Hepatic stellate cell (primary cell): Measurements from ENCODE around the gene ITSN1.
A peak's percentile ranks its signal among the peaks of the same experiment; 100 is the strongest.
"Not testable (repeated sequence)": the region's sequence is repeated elsewhere in the genome, so short reads cannot be mapped to it uniquely, and the experiment has no call there.

ENCODE experiments used
- DNase-seq: peaks from one replicate; pipeline ENCODE4 v3.0.0; 2011; ENCODE audit warnings: low spot score

ITSN1 gene

DNA sequence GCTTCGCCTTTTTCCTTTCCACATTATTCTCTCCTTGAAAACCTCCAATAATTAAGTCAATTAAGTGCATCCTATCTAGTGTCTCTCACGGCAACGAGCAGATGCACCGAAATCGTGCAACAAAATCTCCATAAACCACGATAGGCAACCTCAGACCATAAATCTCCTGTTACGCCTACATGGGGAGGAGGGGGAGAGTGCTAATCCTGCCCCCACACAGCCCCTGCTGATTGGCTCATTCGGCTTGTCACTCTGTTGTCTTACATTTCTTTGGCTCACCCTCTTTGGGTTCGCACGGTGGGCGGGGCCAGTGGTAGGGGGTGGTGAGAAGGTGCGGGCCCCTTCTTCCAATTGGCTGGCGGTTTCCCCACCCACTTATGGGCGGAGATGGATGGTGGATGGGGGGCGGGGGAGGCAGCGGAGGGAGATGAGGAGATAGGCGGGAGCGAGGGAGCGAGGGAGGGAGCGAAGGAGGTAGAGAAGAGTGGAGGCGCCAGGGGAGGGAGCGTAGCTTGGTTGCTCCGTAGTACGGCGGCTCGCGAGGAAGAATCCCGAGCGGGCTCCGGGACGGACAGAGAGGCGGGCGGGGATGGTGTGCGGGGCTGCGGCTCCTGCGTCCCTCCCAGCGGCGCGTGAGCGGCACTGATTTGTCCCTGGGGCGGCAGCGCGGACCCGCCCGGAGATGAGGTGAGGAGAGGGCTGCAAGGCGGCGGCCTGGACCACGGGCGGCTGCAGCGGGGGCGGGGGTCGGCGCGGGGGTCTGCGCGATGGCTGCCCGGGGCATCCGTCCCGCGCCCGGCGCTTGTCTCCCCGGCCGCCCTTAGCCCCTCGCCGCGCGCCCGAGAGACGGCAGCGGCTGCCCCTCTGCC lies at the start of gene ITSN1:
ITSN1 (plus strand) TSS at position 475 of the 869 bp plus-strand sequence. CDS start 76,328 bp downstream, outside the sequence.
- peak; percentile 96 for DNase-seq

DNA sequence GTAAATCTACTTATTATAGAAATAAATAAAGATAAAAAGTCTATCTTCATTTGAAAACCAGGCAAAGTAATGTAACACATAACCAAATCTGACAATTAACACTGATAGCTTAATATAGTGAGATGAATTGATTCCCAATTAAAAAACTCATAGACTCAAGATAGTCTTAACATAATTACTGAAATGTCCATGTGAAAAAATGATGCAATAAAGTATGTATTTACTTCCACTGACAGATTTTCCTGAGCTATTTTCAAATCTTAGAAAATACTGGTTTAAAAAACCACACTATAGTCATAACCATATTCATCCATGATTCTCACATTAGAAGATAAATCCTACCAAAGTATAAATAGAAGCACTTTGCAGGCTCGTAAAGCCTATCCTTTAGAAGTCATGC lies 44.2 kb upstream of the ITSN1 start:
- DNase-seq: no peak

DNA sequence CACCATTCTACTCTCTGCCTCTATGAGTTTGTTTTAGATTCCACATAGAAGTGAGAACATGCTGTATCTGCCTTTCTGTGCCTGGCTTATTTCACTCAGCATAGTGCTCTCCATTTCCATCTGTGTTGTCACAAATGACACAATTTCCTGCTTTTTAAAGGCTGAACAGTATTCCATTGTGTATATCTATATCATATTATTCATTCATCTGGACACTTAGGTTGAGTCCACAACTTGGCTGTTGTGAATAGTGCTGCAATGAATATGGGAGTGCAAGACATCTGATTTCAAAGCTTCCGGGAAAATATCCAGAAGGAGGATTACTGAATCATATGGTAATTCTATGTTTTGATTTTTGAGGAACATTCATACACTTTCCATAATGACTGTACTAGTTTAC lies 33.7 kb upstream of the ITSN1 start:
- DNase-seq: no peak

DNA sequence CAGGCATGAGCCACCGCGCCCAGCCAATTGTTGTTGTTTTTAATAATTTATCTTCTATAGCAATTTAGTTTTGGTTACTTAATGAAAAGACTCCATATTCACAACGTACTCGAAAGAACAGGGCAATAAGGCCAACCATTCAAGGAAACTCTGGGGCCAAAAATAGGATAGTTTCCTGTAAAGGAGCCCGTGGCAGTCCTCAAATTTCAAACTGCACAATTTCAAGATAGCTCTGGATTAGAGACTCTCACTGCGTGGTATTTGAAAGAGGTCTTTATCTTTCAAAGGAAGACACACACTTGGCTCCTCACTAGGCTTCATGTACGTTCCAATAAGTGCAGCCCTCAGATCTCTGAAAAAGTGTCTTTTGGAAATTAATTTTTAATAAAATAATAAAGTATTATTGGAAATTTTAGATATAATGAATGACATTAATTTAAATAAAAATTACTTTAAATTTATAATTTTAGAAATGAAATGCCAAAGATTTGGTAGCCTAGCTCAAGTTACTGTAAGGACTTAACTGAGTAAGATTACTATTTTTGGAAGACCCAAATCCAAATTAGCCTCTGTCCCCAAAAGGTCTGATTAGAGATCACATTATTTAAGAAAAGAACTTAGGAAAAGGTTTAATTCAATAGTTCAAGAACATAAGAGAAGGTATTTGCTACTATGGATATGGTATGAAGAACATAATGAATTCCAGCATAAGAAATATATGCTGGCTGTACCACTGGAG lies 31.1 kb upstream of the ITSN1 start:
- no peak for DNase-seq

DNA sequence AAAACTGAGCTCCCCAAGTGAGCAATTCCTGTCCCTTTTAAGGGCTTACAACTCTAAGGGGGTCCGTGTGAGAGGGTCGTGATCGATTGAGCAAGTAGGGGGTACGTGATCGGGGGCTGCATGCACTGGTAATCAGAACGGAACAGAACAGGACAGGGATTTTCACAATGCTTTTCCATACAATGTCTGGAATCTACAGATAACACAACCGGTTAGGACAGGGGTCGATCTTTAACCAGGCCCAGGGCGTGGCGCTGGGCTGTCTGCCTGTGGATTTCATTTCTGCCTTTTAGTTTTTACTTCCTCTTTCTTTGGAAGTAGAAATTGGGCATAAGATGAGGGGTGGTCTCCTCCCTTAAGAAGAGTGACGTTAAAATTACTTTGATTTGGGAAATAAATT lies 24.7 kb upstream of the ITSN1 start:
- not testable (repeated sequence) for DNase-seq

DNA sequence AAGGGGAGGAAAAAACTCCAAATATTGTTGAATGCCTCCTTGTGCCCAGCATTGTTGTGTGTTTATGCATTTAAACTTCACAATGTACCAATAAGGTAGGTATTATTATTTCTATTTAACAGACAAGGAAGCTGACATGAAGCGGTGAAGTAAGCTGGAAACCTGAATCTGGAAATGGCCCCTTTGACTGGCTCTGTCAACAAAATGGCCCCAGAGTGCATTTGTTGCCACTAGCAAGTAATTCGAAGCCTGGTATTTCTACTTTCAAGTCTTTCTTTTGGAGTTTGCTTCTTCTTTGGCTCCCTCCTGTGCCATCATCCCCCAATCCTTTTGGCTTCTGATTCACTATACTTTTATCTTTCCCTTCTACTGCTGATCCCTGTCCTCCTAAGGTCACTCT lies 23.9 kb upstream of the ITSN1 start:
- no peak for DNase-seq

DNA sequence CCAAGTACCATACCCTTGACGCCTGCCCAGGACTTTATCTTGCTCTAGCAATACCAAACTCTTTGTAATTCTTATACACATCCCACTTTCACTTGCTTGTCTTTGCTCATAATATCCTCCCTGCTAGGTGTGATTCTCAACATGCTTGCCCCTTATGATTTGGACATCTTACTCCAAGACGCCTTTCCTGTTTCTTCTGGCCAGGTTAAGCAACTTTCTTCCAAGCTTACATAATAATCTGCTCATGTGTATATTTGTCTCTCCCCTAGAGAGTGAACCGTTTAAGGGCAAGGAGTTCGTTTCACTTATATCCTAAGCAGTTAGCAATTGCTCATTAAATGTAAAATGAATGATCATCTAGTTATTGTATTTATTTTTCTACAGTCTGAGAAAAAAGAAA lies 22.6 kb upstream of the ITSN1 start:
- no peak for DNase-seq

DNA sequence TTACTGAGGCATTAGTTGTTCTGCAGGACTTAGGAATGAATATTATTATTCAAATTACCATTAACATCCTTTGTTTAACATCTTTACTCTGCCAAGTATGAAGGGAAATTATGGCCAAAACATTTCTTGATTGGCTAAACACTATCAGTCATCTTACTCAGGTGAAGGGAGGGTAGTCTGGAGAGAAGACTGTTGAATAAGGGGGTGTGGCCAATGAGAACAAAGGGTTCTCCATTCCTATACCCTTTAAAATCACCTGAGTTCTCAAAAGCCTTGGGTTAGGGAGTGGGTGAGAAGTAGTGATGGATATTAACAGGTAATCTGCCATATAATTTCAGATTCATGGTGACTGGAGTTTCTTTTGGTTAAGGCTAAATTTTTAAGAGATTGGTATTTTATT lies 20.0 kb upstream of the ITSN1 start:
- DNase-seq: no peak

DNA sequence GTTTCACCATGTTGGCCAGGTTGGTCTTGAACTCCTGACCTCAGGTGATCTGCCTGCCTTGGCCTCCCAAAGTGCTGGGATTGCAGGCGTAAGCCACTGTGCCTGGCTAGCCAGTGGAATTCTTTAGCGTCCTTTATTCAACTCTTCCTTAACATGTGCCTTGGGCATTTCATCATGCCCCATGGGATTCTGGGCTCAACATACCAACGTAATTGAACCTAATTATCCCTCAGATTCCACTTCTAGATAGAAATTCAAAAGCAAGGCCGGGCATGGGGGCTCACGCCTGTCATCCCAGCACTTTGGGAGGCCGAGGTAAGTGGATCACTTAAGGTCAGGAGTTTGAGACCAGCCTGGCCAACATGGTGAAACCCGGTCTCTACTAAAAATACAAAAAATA lies 16.1 kb upstream of the ITSN1 start:
- DNase-seq: not testable (repeated sequence)

DNA sequence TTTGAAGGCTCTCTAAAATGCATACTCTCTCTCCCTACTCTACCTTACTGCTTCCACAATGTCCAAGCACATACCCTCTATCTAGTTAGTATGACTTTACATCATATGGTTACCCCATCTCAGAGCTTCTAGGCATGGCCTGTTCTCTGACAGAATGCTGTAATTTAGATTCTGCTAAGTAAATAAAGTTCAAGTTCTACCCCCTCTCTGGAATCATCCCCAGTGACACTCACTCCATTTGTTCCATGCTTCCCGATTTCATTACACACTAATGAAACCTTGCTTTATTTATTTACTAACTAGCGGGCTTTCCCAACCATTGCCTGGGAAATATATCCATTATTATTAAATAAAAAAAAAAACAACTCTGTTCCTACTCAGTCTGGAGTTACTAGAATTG lies 8.0 kb upstream of the ITSN1 start:
- DNase-seq: no peak

DNA sequence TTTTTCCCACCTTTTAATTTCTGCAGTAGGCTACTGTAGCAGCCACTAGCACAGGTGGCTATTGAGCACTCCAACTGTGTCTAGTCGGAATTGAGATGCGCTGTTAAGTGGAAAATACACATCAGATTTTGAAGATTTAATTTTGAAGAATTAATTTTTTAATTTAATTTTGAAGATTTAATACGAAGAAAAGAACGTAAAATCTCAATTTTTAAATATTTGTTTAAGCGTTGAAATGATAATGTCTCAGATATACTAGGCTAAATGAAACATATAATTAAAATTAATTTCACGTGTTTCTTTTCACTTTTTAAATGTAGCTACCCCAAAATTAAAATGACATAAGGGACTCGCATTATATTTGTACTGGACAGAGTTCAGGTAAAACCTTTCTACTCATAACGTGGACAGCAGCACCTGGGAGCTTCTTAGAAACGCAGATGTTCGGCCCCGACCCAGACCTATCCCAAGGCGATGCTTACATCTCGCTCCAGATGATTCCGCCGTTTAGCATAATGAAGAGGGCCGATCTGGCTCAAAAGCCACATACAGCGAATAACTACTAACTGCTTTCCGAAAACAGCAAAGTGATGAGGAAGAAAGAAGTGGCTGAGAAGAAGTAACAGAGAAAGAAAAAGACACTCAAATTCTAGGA lies 1.5 kb upstream of the ITSN1 start:
- peak; percentile 29 for DNase-seq

DNA sequence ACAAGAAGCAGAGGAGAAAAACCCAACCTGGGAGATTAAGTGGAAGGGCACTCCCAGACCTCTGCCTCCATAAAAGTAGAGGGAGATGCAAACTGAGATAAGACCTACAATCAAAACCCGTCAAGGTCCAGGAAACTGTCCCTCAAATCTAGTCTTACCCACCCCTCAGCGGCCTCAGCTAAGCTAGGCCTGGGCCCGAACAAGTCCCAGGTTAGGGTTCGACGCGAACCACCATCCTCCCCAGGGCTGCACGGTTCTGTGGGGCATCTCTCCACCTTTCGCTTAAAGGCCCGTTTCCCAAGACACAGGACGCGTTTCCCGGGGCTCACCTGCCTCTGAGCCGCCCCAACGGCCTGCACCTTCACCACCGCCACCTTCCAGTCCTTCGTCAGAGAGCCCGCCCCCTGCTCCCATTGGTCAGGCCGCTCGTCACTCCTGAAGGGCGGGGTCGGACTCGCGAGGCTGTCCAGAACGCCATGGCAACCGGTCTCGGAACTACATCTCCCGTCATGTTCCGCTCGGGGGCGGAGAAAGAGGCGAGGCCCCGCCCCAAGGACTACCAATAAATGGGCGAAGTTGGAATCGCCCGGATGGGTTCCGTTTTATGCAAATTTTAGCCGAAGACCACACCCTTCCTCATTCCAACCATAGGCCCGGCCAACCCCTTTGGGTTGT lies 812 bp upstream of the ITSN1 start, which contains the start of gene CRYZL1:
CRYZL1 (minus strand) TSS at position 390 of the 675 bp plus-strand sequence. CDS start 10,190 bp downstream, outside the sequence.
- peak; percentile 94 for DNase-seq

DNA sequence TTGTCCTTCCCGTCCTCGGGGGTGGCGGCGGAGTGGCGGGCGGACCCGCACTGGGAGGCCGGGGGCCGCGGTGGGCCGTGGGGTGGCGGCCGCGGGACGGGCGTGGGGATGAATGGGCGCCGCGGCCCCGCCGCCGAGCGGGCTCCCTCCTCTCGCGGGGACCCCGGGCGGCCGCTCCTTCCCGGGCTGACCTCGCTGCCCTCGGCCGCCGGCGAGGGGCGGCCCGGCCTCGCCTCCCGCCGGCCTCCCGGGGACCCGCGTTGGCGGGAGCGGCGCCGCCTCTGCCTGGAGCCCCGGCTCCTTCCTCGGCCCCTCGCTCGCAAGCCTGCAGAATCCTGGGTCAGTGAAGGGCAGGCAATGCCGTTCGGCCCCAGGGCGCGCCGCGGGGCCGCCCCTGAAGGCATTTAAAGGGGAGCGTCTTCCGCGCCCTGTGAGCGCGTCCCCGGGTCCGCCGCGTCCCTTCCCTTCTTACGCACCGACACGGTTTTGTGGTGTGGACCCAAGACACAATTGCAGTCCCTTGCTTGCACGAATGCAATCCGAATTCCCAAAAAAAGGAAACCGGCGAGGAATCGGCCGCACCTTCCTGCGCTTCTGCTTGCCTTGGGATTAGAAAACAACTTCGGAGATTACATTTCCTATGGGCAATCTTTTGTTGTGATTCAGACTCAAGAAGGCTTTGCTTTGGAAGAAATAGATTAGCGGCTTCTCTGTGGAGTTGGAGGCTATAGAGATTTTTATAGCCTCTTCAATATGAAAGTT lies 776 bp downstream of the ITSN1 start:
- DNase-seq: peak; percentile 12

DNA sequence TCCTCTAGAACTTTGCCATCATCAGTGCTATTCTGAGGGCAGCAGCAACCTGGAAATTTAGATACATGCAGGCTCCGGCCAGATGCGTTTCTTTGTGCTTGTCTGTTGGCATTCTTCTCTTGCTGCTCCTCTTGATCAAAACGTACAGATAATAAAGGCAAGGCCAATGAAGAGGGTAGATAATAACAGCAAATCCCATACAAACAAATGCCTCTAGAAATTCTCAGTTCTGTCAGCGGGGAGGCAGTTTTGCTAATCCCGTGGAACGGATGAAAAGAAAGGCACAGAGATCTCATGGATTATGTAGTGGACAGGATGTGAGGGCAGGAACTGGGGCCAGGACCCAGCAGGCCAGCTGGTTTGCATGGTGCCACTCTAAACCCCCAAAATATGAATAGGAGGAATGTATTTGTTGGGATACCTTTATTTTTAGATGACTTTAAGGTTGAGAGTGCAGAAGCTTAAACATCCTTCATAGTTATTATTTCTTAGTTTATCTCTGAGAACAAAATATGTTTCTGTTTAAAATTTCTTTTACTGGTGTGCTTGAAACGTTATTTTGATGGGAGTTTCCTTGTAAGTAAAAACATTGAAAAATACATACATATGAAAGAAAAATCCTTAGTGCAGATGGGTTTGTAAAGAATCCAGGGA lies 1.5 kb downstream of the ITSN1 start:
- peak; percentile 12 for DNase-seq

DNA sequence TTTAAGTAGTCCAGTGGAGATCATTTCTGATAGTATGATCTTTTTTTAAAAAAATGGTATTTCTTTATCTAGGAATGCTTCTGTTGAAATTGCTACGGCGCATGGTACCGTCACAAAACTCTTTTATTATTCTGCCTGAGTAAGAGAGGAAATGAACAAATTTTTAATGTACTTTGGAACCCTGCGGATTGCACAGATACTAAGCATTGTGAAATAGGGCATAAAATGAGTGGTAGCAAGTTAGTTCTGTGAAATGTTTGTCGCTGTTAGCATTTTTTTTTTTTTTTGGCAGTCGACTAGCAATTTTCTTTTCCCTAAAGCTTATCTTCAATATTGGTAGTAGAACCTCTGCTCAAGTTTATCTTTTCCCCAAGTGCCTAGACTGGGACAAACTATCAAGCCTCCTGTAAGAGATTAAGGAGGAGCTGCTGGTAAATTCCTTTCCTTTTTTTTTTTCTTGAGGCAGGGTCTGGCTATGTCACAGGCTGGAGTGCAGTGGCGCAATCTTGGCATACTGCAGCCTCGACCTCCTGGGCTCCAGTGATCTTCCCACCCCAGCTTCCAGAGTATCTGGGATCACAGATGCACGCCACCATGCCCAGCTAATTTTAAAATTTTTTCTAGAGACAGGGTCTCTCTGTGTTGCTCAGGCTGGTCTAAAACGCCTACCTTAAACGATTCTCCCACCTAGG lies 2.2 kb downstream of the ITSN1 start:
- DNase-seq: peak; percentile 26

DNA sequence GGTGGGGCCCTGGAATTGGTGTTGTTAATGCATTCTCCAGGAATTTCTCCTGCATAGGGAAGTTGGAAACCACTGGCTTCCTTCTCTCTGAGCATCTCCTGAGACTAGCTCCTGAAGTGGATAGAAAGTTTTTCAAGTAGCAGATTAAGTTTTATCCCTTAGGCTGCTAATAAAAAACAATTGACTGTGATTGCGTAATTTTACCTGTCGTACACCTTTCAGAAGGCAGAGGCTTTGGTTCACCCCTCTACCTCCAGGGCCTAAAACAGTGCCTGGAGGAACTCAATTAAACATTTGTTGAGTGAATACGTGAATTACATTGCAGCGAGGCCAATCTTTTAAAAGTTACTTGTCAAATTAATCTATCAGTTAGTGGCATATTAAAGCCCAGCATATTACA lies 3.4 kb downstream of the ITSN1 start:
- DNase-seq: no peak

DNA sequence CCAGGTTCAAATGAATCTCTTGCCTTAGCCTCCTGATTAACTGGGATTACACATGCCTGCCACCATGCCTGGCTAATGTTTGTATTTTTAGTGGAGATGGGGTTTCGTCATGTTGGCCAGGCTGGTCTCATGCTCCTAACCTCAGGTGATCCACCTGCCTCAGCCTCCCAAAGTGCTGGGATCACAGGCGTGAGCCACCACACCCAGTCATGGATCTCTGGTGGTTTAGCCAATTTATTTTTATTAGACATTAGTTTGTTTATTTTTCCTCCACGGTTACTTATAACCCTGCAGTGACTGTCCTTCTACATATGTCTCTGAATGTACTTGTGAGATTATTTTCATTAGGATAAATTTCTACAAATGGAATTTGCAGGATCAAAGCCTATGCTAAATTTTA lies 5.3 kb downstream of the ITSN1 start:
- DNase-seq: no peak

DNA sequence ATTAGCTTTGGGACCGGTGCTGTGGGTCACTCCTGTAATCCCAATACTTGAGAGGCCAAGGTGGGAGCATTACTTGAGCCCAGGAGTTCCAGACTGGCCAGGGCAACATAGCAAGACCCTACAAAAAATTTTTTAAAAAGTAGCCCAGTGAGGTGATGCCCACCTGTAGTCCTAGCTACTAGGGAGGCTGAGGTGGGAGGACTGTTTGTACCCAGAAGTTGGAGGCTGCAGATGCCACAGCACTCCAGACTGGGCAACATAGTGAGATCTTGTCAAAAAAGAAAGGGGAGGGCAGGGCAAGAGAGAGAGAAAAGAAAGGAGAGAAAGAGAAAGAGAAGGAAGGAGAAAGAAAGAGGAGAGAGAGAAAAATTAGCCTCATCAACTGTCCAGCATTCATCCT lies 6.3 kb downstream of the ITSN1 start:
- no peak for DNase-seq

DNA sequence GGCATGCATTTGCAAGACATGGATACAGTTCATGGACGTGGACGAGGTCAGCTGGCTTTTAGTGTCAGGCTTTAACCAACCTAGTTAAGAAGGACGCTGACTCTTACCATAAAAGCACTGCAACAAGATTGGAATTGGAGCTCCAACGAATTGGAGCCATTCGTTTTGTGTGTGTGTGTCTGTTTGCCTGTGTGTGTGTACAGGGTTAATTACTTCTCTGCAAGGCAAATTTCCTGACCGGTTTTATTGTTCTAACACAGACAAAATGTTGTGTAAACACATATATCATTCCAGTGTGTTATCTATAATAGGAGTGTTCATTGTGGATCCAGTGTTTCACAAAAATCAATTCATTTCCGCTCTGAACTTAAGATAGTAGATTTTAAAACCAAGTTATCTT lies 7.9 kb downstream of the ITSN1 start:
- DNase-seq: no peak

DNA sequence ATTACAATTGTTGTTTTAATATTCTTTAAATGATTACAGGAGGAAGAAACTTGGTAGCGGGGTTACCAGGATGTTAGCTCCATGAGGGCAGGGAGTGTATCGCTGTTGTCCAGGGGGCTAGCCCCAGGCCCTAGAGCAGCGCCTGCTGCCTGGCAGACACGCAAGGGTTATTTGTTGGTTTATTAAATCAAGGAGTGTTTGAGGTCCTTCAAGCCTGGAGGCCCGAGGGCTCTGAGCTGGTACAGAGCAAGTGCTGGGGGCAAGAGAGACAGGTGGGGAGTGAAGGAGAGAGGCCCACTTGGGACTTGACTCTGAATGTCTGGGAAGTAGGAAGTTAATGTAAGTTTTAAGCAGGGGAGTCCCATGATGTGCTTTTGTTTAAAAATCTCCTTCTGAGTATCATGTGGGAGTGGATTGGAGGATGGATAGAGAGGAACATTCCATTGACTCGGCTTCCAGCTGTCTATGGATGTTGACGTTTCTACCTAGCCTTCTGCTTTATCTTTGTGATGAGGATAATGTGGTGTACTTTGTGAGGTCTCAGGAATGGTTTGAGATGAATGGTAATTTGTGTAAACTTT lies 8.7 kb downstream of the ITSN1 start:
- no peak for DNase-seq
